Caco-2 (cell line): ENCODE measurements around the gene ARHGAP45. TPM values are rescaled to one million over a fixed set of nuclear protein-coding genes. Genes with fewer than 3 reads are reported as not detected.
A peak's percentile ranks its signal among the peaks of the same experiment; 100 is the strongest.

Experiments used
- BruUV-seq: library from RNA; stranded (reverse); fragments of 400-500 nt; replicated peaks from 2 replicates; lab custom pipeline; 2021; lab: Mats Ljungman, UMichigan
- CTCF ChIA-PET: fragments of 300-600 bp; sonication (Branson Sonifier 250); formaldehyde crosslinking; loops from one replicate; lab custom pipeline; 2022; ENCODE audit warnings: antibody characterized with exemption; lab: Charles Lee
- POLR2A ChIA-PET: fragments of 300-600 bp; sonication (Branson Sonifier 250); formaldehyde crosslinking; loops from one replicate; lab custom pipeline; 2022; ENCODE audit warnings: antibody characterized with exemption; lab: Charles Lee
- DNase-seq, 2 experiments: peaks; one replicate each; pipeline versions ENCODE4 v3.0.0 to v3.0.0-alpha.2; 2020 to 2022
- H3K27me3 ChIP-seq: replicated peaks from 2 replicates; pipeline ENCODE4 v1.6.0; 2011; ENCODE audit warnings: low read length; ENCODE audit not compliant: control insufficient read depth, insufficient read depth
- H3K36me3 ChIP-seq: 2 replicates; pipeline ENCODE4 v1.5.1; 2011; ENCODE audit warnings: low read length; ENCODE audit not compliant: control insufficient read depth, insufficient read depth
- H3K4me1 ChIP-seq: fragments of 250-450 bp; sonication (Bioruptor Pico); 2 replicates; pipeline ENCODE4 v1.5.1; 2020; ENCODE audit warnings: mild to moderate bottlenecking
- H3K4me3 ChIP-seq: 2 replicates; pipeline ENCODE4 v1.5.1; 2011; ENCODE audit warnings: low read depth, mild to moderate bottlenecking, control low read depth, low read length
- H3K9me3 ChIP-seq: fragments of 250-450 bp; sonication (Bioruptor Pico); 2 replicates; pipeline ENCODE4 v1.5.1; 2020; ENCODE audit warnings: mild to moderate bottlenecking, moderate library complexity
- H3K27ac Mint-ChIP-seq: one replicate; pipeline ENCODE4 v1.8.0; 2022; ENCODE audit warnings: mixed read lengths; ENCODE audit not compliant: unreplicated experiment
- H3K27me3 Mint-ChIP-seq: one replicate; pipeline ENCODE4 v1.8.0; 2022; ENCODE audit warnings: mixed read lengths; ENCODE audit not compliant: insufficient read depth, unreplicated experiment
- H3K36me3 Mint-ChIP-seq: one replicate; pipeline ENCODE4 v1.8.0; 2022; ENCODE audit warnings: mild to moderate bottlenecking, mixed read lengths; ENCODE audit not compliant: insufficient read depth, unreplicated experiment
- H3K4me1 Mint-ChIP-seq: one replicate; pipeline ENCODE4 v1.8.0; 2022; ENCODE audit warnings: low read depth, mixed read lengths; ENCODE audit not compliant: unreplicated experiment
- H3K4me3 Mint-ChIP-seq: one replicate; pipeline ENCODE4 v1.8.0; 2022; ENCODE audit warnings: mild to moderate bottlenecking, moderate library complexity, mixed read lengths; ENCODE audit not compliant: unreplicated experiment
- H3K9me3 Mint-ChIP-seq: one replicate; pipeline ENCODE4 v1.8.0; 2022; ENCODE audit warnings: mixed read lengths; ENCODE audit not compliant: unreplicated experiment
- CTCF ChIP-seq, 2 experiments: fragments of 200-600 bp in 1 of 2; IDR thresholded peaks; 1 replicate in 1 of 2; 2 replicates in 1 of 2; pipeline versions ENCODE4 v1.5.1 to v1.8.0; 2011 to 2022; ENCODE audit warnings: antibody characterized with exemption in 1 of 2, control low read depth in 1 of 2, inconsistent platforms in 1 of 2, low read depth in 1 of 2, low read length in 1 of 2, mild to moderate bottlenecking in 1 of 2, moderate library complexity in 1 of 2; ENCODE audit not compliant: insufficient read depth in 1 of 2, severe bottlenecking in 1 of 2, unreplicated experiment in 1 of 2
- intact Hi-C: fragments of 100-400 bp; cut with micrococcal nuclease; formaldehyde crosslinking; loops from one replicate; pipeline ENCODE4 v1.10.0; 2022; ENCODE audit not compliant: unreplicated experiment
- total RNA-seq: library from RNA; stranded (reverse); gene quantifications from 2 replicates; pipeline ENCODE4 v1.2.3, GENCODE V29; 2022

Gene ARHGAP45
- total RNA-seq, 1 experiment from 2014 or later = 38.6 TPM

- CTCF ChIA-PET = no interaction called here
Measured at GRCh38 chr19:1090731-1091543, 24.0 kb downstream of the ARHGAP45 start.

GRCh38 chr19:1091544-1092175, 24.7 kb downstream of the ARHGAP45 start:
- H3K27ac Mint-ChIP-seq = no peak overlapping the region
- POLR2A ChIA-PET = interaction anchor here (0.6 to 1.0 kb wide), 2 partner anchors 15 to 96 kb away, joined by 3 read pairs; no protein-coding TSS in a partner anchor
- Histone ChIP-seq H3K27me3 (no peaks in the 10 kb centered on the region), H3K36me3 (no peaks in the 10 kb centered on the region; the same call in 1 of the 2 replicates), H3K4me3 (no peak overlapping the region), H3K4me1 (peaks cover 5% of the 10 kb centered on the region; the same call in 1 of the 2 replicates), H3K9me3 (no peaks in the 10 kb centered on the region)
- H3K27me3 Mint-ChIP-seq = no peaks in the 10 kb centered on the region
- intact Hi-C loops = no loop called here
- DNase-seq = no peak
- no peak overlapping the region for H3K4me3 Mint-ChIP-seq
- CTCF ChIA-PET = no interaction called here
- H3K4me1 Mint-ChIP-seq = no peaks in the 10 kb centered on the region
- TF ChIP-seq CTCF (IDR thresholded peaks at IDR 0.05; ENCODE audit: insufficient read depth in 1 of 2, low read depth in 1 of 2, low read length in 1 of 2, severe bottlenecking in 1 of 2, unreplicated experiment in 1 of 2) = no peak
- BruUV-seq = no TSS peak
- H3K36me3 Mint-ChIP-seq = peaks cover 59% of the 10 kb centered on the region
- no peaks in the 10 kb centered on the region for H3K9me3 Mint-ChIP-seq

More at GRCh38 chr19:1090731-1091543, 24.0 kb downstream of the ARHGAP45 start:
- no peak overlapping the region for H3K4me3 ChIP-seq
- POLR2A ChIA-PET = interaction anchor here (0.6 to 1.0 kb wide), 2 partner anchors 16 to 95 kb away, joined by 3 read pairs; no protein-coding TSS in a partner anchor
- H3K27ac Mint-ChIP-seq = no peak overlapping the region
- peaks cover 5% of the 10 kb centered on the region; the same call in 1 of the 2 replicates for H3K4me1 ChIP-seq
- no peaks in the 10 kb centered on the region for H3K4me1 Mint-ChIP-seq
- no peak overlapping the region for H3K4me3 Mint-ChIP-seq
- H3K27me3 Mint-ChIP-seq = no peaks in the 10 kb centered on the region
- TF ChIP-seq CTCF (IDR thresholded peaks at IDR 0.05; ENCODE audit: insufficient read depth in 1 of 2, low read depth in 1 of 2, low read length in 1 of 2, severe bottlenecking in 1 of 2, unreplicated experiment in 1 of 2) = no peak
- intact Hi-C loops = no loop called here
- no peaks in the 10 kb centered on the region for H3K9me3 ChIP-seq
- no peaks in the 10 kb centered on the region for H3K27me3 ChIP-seq
- BruUV-seq = no TSS peak
- DNase-seq = no peak
- no peaks in the 10 kb centered on the region; the same call in 1 of the 2 replicates for H3K36me3 ChIP-seq
- peaks cover 66% of the 10 kb centered on the region for H3K36me3 Mint-ChIP-seq
- H3K9me3 Mint-ChIP-seq = no peaks in the 10 kb centered on the region

GRCh38 chr19:1093330-1093729, 26.4 kb downstream of the ARHGAP45 start:
- peaks cover 42% of the 10 kb centered on the region for H3K36me3 Mint-ChIP-seq
- no peaks in the 10 kb centered on the region for H3K36me3 ChIP-seq
- ChIA-PET CTCF (no interaction called here), POLR2A (no interaction called here)
- TF ChIP-seq CTCF (IDR thresholded peaks at IDR 0.05; ENCODE audit: insufficient read depth in 1 of 2, low read depth in 1 of 2, low read length in 1 of 2, severe bottlenecking in 1 of 2, unreplicated experiment in 1 of 2) = no peak
- H3K9me3 Mint-ChIP-seq = no peaks in the 10 kb centered on the region
- H3K27ac Mint-ChIP-seq = no peak overlapping the region
- DNase-seq = no peak
- H3K27me3 Mint-ChIP-seq = no peaks in the 10 kb centered on the region
- no peaks in the 10 kb centered on the region for H3K27me3 ChIP-seq
- peak overlapping the region; percentile 91 for H3K4me3 Mint-ChIP-seq
- H3K9me3 ChIP-seq = no peaks in the 10 kb centered on the region
- BruUV-seq = no TSS peak
- intact Hi-C loops = no loop called here
- no peak overlapping the region for H3K4me3 ChIP-seq
- H3K4me1 Mint-ChIP-seq = peaks cover 9% of the 10 kb centered on the region
- H3K4me1 ChIP-seq = peaks cover 17% of the 10 kb centered on the region
